ENCODE measurements around the gene NLGN2. TPM values are rescaled to one million over a fixed set of nuclear protein-coding genes. Genes with fewer than 3 reads are reported as not detected.

The NLGN2 gene
- total and polyA plus RNA-seq, 2 of the 8 experiments (the other 6 are each of a cell fraction or from before 2014, with no cell fraction given) = 21.2 to 62.8 TPM

GRCh38 chr17:7391307-7391706 is 16.3 kb upstream of the NLGN2 start (continued):
- TF ChIP-seq CHD7 (IDR thresholded peaks at IDR 0.05; ENCODE audit: insufficient replicate concordance, low read length) (no peak), CHD2 (IDR thresholded peaks at IDR 0.05; ENCODE audit: low read length) (no peak), NANOG (IDR thresholded peaks at IDR 0.05; ENCODE audit: insufficient read depth, low read depth, low read length, poor library complexity, severe bottlenecking) (no peak), KDM4A (IDR thresholded peaks at IDR 0.05; ENCODE audit: low read depth, low read length, severe bottlenecking) (no peak), GTF2F1 (IDR thresholded peaks at IDR 0.05; ENCODE audit: borderline replicate concordance, low read depth, low read length) (no peak), CREB1 (IDR thresholded peaks at IDR 0.05) (no peak), BCL11A (IDR thresholded peaks at IDR 0.05; ENCODE audit: low read depth in 2 of 2, low read length in 2 of 2) (no peak), SP4 (IDR thresholded peaks at IDR 0.05; ENCODE audit: low read length) (no peak), EP300 (IDR thresholded peaks at IDR 0.05; ENCODE audit: borderline replicate concordance in 1 of 2, low read depth in 2 of 2, low read length in 2 of 2) (no peak), RXRA (IDR thresholded peaks at IDR 0.05; ENCODE audit: insufficient read depth, low read depth, low read length) (no peak), SIRT6 (IDR thresholded peaks at IDR 0.05; ENCODE audit: low read length) (no peak), RFX5 (IDR thresholded peaks at IDR 0.05; ENCODE audit: borderline replicate concordance, low read depth, low read length) (no peak), TCF12 (IDR thresholded peaks at IDR 0.05; ENCODE audit: low read depth, low read length) (no peak)
